GM18526 (cell line): Measurements from ENCODE around the gene GSE1.

Source experiments
- POLR2A ChIP-seq: IDR thresholded peaks from 3 replicates; pipeline ENCODE4 v1.6.1; 2011; ENCODE audit not compliant: insufficient read length; ENCODE audit errors: extremely low read depth

GSE1 gene

GRCh38 chr16:85655216-85656129, 42.4 kb downstream of the GSE1 start:
- no peak for TF ChIP-seq POLR2A

DNA sequence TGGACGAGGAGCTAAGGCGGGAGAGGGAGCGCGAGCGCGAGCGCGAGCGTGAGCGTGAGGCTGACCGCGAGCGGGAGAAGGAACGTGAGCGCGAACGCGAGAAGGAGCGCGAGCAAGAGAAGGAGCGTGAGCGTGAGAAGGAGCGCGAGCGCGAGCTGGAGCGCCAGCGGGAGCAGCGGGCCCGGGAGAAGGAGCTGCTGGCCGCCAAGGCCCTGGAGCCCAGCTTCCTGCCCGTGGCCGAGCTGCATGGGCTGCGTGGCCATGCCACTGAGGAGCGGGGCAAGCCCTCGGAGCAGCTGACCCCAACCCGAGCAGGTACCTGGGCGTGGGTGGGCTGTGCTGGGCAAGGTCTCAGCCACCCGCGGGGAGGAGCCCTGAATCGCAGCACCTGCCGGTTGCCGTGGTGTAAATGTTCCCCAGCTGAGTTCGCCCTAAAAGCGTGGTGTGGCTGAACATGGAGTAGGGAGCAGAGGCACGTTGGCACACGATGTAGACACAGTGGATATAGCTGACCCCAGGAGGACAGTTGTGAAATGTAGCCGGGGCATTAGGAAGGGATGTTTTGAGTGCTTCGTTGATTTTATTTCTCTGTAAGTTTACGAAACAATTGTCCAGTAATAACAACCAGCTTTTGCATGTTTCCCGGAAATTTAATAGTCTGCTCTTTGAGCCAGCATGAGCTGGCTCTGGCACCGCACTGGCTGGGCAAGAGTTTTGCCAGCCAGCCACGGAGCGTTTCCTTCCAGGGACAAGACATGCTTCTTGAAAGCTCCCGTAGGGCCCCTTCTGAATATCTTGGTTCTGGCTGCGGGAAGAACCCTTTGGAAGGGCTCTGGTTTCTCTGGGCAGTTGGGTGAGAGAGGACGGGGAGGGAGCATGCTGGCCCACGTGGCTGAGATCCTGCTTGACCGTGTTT, 43.5 kb downstream of the GSE1 start:
- no peak for TF ChIP-seq POLR2A

- TF ChIP-seq POLR2A: no peak
Measured at GRCh38 chr16:85657267-85657650, 44.1 kb downstream of the GSE1 start.

DNA sequence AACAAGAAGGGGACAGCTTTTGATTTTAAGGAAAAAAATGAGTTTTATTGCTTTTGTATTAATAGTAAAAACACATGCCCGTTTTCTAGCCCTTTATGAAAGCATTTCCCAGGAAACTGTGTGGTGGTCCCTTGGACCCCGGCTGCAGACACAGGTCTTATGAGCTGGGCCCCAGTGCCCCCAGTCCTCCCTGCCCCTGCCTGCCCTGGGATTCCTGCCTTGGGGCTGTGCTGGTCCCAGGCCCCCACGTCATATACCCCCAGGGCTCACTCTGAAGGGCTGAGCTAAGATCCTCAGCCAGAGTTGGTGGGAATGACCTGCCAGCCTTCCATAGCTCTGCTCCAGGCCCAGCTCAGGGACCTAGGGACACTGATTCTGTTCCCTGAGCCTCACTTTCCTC, 44.9 kb downstream of the GSE1 start:
- no peak for TF ChIP-seq POLR2A

DNA sequence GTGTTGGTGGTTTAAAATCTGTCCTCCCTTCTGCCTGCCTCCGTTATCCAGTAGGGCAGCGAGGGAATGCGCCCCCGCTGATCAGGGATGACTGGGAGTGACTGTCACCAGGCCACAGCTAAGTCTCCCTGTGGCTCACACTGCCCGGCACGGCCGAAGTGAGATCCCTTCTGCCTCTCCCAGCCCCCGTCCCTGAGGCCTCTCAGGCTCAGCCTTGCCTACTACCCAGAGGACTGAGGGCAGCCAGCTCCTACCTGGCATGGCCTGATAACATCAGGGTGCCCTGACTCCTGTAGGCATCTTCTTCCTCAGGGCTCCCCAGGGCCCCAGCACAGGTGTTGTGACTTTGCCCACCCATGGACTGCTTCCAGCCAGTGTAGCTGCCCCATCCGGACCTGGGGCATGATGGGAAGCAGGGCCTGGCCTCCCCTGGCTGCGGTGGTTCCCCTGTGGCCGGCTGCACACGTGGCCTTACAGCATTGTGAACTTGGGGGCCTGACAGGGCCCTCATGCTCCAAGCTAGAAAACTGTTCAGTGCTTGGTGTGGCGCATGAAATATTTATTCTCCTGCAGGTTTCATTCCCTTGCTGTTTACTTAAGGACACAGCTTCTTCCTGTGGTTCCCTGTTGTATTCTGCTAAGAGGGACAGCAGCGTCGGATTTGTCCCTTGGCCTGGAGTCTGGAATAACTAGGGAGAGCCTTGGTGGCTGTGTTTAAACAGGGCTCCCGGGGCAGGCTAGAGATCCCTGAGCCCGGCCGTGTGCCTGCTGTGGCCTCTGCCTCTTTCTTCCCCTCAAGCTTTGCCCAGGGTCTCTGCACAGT, 45.6 kb downstream of the GSE1 start:
- no peak for TF ChIP-seq POLR2A

DNA sequence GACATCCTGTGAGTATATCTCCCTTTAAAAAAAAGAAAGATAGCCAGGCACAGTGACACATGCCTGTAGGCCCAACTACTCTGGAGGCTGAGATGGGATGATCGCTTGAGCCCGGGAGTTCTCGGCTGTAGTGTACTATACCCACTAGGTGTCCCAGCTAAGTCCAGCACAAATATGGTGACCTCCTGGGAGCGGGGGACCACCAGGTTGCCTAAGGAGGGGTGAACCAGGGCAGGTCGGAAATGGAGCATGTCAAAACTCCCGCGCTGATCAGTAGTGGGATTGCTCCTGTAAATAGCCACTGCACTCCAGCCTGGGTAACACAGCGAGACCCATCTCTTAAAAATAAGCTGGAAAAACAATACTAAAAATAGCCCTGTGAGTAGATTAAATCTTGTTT, 46.2 kb downstream of the GSE1 start:
- no peak for TF ChIP-seq POLR2A

DNA sequence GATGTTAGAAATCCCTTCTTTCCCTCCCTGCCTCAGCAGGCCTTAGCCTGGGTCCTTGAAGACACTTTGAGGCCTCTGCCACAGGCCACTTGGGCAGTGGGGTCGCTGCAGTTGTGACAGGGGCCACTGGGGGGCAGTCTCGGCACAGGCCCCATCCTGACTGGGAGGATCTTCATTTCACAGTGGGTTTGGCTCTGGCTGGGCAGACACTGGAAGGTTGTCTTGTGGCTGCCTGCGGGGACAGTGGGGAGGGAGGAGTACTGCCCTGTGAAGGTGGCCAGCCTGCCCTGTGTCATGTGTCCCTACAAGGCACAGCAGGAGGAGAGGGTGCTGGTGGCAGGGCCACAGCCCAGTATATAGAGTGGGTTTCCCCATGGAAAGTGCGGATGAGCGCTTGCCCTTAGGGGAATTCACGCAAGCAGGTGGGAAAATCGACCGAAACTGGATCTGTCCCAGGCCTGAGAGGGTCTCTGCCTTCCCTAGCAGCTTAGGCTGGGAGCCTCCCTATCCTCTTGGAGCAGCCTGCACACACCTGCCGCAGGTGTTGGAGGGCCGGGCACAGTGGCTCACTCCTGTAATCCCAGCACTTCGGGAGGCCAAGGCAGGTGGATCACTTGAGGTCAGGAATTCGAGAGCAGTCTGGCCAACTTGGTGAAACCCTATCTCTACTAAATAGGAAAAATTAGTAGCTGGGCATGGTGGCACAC, 46.8 kb downstream of the GSE1 start:
- no peak for TF ChIP-seq POLR2A

GRCh38 chr16:85660843-85661739, 48.0 kb downstream of the GSE1 start:
- no peak for TF ChIP-seq POLR2A

- TF ChIP-seq POLR2A: no peak
Measured at GRCh38 chr16:85661740-85662481, 48.8 kb downstream of the GSE1 start.

DNA sequence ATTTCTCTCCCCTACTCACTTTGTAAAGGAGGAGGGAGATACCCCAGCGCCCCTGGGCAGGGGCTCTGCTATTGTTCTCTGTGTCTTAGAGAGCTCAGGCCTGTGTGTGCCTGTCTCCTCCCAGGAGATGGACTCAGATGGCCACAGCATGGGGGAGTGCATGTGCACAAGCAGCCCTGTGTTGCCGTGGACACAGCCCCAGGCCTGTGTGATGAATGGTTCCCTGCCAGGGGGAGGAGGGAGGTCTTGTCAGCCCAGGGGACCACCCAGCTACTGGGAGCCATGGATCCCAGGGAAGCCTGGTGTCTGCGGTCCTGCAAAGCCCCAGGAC, 49.3 kb downstream of the GSE1 start:
- TF ChIP-seq POLR2A: no peak

DNA sequence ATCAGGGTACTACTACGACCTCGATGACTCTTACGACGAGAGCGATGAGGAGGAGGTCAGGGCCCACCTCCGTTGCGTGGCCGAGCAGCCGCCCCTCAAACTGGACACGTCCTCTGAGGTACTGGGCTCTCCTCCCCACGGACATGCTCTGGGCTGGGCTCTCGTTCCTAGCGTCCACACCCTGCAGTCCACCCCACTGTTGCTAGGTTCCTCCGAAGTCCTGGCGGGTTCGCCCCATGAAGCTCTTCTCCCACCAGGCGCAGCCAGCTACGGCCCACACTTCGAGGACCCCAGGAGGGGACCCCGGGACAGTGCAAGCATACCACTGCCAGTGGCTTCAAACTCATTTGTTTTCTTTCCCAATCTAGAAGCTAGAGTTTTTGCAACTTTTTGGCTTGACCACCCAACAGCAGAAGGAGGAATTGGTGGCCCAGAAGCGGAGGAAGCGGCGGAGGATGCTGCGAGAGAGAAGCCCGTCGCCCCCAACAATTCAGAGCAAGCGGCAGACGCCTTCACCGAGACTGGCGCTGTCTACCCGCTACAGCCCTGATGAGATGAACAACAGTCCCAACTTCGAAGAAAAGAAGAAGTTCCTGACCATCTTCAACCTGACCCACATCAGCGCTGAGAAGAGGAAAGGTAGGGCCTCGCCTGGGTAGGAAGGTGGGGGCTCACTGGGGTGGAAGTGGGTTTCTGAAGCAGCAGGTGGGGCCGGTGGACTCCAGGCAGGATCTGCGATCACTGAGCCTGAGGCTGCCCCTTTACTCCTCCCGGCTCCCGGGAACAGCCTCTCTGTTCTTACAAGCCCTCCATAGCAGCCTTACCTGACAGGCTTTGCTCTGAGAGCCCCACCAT, 50.1 kb downstream of the GSE1 start:
- TF ChIP-seq POLR2A: no peak

DNA sequence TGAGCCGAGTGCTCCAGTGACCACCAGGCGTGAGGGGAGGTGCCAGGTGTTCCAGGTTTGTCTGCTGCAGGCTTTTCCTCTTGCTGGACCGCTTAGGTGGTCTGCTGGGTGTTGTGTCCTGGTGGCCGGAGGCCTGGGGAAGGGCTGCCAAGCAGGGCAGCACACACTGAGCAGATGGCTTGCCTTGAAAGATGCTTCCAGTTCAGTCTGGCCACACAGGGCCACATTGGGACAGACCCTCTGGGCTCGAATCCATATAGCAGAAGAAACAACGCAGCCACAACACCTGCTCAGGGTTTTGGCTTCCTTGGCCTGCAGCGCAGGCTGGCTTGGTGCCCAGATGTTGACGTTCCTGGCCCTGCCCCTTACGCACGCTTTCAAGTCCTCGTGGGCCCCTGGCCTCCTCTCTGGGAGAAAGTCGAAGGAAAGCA, 50.8 kb downstream of the GSE1 start:
- no peak for TF ChIP-seq POLR2A
